Activated T-cell treated with anti-CD3 and anti-CD28 coated beads for 1 hour (primary cell): ENCODE results near the gene POMT1.

Source experiments
- DNase-seq: peaks from one replicate; pipeline ENCODE4 v3.0.0-alpha.2; 2020; ENCODE audit warnings: low read depth

POMT1 gene

GRCh38 chr9:131554843-131555351 is 52.2 kb downstream of the POMT1 start:
- no peak for DNase-seq

DNA sequence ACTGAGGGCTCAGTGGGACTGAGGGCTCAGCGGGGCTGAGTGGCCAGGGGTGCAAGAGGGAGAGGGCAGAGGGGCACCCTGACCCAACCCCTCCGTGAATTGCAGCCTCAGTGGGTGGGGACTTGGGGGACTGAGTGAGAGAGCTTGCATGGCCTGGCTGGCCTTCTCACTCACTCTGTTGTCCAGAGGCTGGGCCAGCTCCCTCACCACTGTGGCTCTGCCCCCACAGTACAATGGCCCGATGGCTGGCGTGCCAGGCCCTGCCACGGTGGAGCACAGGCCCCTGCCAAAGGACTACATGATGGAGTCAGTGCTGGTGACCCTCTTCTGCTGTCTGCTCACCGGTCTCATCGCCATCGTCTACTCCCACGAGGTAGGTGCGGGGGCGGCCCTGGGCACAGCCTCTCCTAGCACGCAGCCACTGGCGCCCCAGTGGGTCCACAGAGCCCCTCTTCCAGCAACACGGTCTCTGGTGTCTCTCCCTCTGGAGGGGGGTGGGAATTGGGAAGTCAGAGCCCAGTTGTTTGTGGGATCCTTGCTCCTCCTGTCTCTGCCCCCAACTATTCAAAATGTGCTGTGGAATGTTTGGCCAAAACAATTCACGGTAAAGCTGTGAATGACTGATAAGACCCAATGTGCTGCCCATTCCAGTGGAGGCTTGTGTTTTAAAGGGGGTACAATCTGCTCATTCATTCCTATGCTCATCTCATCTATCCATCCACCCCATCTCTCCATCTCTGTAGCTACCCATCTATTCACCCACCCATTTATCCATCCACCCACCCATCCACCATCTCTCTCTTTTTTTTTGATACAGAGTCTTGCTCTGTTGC is 53.3 kb downstream of the POMT1 start:
- no peak for DNase-seq

DNA sequence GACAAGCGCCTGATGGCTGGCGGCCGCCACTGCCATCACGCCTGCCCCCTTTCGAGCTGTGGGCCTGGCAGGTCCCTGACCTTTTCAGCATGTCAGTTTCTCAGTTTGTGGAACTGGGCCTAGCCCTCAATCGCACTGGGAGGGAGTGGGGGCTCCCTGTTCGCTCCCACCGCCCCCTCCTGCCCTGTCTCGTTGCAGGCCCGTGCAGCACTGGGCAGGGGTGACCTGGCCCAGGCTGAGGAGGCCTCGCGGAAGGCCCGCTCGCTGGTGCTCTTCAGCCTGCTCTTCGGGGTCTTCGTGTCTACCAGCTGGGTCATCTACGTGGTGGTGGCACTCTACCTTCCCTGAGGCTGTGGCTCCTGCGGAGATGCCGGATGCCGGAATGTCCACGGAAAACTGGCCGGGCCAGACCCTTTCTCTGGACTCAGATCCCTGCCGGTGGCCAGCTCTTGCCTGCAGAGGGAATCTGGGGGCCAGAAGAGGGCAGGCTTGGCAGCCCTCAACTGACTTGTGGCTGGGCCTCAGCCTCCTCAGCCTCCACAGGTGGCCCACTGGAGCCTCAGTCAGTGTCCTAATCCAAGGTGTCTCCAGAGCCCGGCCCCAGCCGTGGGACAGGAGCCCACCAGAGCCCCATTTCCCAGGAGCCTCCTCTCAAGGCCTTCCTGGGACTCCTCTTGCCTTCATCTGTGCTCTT is 55.3 kb downstream of the POMT1 start:
- DNase-seq: no peak

GRCh38 chr9:131559421-131560000 is 56.8 kb downstream of the POMT1 start:
- DNase-seq: no peak

DNA sequence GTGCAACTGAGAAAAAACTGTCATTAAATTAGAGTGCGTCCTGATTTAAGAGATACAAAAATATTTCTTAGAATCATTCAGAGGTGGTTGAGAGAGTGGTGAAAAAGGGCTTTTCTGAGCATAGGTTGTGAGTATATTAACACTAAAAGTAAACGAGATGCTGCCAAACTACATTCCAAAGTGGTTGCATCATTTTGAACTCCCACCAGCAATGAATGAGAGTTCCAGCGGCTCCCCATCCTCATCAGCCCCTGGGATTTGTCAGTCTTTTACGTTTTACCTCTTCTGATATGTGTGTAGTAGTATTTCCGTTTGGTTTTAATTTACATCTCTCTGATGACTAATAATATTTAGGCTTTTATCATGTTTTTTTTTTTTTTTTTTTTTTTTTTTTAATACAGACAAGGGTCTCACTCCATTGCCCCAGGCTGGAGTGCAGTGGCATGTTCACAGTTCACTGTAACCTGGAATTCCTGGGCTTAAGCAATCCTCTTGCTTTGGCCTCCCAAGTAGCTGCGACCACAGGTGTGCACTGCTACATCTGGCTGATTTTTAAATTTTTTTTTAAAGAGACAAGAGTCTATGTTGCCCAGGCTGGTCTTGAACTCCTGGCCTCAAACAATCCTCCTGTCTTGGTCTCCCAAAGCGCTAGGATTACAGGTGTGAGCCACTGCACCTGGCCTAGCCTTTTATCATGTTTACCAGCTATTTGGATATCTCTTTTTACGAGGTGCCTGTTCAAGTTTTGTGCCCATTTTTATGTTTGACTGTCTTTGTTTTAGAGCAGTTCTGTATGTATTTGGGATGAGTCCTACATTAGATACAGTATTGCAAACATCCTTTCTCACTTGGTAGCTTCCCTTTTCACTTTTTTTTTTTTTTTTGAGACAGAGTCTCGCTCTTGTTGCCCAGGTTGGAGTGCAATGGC is 59.6 kb downstream of the POMT1 start:
- DNase-seq: no peak

- no peak for DNase-seq
Measured at GRCh38 chr9:131565369-131565768, 62.7 kb downstream of the POMT1 start.

GRCh38 chr9:131566158-131566557 is 63.4 kb downstream of the POMT1 start:
- no peak for DNase-seq

- no peak for DNase-seq
Measured at GRCh38 chr9:131567910-131568309, 65.2 kb downstream of the POMT1 start.
